ENCODE measurements around the gene TMEFF2.

The TMEFF2 gene

DNA sequence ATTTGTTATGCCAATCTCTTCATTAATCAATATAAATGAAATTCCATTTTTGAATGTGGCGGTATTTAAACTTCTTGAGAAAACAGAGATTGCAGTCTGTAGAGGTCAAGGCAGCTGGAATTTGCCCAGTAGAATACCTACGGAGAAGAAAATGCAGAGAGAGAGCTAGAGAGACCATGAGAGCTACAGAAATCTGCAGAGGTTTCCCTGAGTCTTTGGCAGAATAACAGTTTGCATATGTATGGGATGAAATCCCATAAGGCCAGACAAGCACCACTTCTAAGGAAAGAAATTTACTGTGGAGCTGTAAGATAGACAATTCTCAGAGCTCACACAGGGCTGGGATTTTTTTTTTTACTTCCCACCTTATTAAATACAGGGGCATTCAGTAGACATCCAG, 23.6 kb upstream of the TMEFF2 start:
- no peak overlapping the region for H3K4me3 Mint-ChIP-seq
- H3K36me3 Mint-ChIP-seq (ENCODE audit: low read depth) = no peaks in the 10 kb centered on the region

DNA sequence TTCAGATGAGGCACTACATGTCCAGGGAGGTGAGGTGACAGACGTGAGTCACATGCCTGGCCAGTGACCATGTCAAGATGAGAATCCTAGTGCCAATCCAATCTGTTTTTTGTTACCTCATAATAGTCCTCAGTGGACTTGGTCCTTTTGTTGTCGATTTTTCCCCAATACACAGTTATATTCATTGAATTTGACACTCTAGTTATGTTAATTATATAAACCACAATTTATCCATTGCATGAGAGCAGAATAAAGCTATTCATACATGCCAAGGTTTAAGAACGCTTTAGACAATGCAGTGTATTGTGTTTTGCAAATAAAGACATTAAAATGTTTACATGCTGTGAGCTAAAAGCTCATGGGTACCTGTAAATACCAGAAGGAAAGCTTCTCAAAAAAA, 21.6 kb upstream of the TMEFF2 start:
- Mint-ChIP-seq H3K4me3 (no peak overlapping the region), H3K27me3 (ENCODE audit: low read depth) (no peaks in the 10 kb centered on the region), H3K27ac (no peak overlapping the region), H3K4me1 (no peaks in the 10 kb centered on the region), H3K9me3 (no peaks in the 10 kb centered on the region), H3K36me3 (ENCODE audit: low read depth) (no peaks in the 10 kb centered on the region)
- TF ChIP-seq, protein P1, sequence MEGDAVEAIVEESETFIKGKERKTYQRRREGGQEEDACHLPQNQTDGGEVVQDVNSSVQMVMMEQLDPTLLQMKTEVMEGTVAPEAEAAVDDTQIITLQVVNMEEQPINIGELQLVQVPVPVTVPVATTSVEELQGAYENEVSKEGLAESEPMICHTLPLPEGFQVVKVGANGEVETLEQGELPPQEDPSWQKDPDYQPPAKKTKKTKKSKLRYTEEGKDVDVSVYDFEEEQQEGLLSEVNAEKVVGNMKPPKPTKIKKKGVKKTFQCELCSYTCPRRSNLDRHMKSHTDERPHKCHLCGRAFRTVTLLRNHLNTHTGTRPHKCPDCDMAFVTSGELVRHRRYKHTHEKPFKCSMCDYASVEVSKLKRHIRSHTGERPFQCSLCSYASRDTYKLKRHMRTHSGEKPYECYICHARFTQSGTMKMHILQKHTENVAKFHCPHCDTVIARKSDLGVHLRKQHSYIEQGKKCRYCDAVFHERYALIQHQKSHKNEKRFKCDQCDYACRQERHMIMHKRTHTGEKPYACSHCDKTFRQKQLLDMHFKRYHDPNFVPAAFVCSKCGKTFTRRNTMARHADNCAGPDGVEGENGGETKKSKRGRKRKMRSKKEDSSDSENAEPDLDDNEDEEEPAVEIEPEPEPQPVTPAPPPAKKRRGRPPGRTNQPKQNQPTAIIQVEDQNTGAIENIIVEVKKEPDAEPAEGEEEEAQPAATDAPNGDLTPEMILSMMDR (IDR thresholded peaks at IDR 0.05; ENCODE audit: unreplicated experiment in 3 of 3) = no peak

More for the DNA sequence above, 23.6 kb upstream of the TMEFF2 start:
- no peaks in the 10 kb centered on the region for H3K9me3 Mint-ChIP-seq
- TF ChIP-seq, protein P1 (IDR thresholded peaks at IDR 0.05; ENCODE audit: unreplicated experiment in 3 of 3) = no peak
- H3K4me1 Mint-ChIP-seq = no peaks in the 10 kb centered on the region
- H3K27ac Mint-ChIP-seq = no peak overlapping the region
- H3K27me3 Mint-ChIP-seq (ENCODE audit: low read depth) = no peaks in the 10 kb centered on the region

DNA sequence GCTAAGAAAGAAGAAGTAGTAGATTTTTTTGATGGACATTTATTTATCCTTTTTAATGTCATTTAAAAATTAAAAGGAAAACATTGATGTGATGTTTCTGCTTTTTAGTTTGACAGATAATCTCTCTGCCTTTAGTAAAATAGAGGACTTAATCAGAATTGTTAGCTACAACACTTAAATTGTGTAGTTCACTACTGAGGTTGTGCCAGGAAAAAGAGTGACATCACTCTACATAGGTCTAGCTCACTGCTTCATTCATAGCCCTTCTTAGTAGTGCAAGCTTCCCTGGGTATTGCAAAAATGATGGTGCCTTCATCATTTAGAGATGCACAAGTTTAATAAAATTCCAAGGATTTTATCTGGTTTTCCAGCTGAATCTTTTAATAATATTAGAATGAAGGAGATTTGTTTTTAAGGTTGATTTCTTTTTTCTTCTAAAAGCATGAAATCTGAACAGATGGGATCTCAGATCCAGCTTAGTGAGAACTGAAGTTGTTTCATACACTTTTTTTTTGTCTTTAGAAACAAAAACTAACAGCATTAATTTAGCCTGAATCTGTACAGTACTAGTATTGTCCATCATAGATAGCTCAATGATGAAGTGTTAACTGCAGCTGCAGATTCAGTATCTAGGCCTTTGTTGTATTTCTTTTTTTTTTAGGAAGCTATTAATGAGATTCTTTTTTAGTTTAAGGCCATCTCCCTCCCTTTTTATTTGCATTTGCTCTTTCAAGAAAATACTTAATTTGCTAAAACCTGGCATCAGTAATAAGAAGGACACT, 20.6 kb upstream of the TMEFF2 start:
- no peaks in the 10 kb centered on the region for H3K36me3 Mint-ChIP-seq (ENCODE audit: low read depth)
- no peaks in the 10 kb centered on the region for H3K4me1 Mint-ChIP-seq
- TF ChIP-seq, protein P1 (IDR thresholded peaks at IDR 0.05; ENCODE audit: unreplicated experiment in 3 of 3) = no peak
- H3K27ac Mint-ChIP-seq = no peak overlapping the region
- H3K27me3 Mint-ChIP-seq (ENCODE audit: low read depth) = no peaks in the 10 kb centered on the region
- H3K9me3 Mint-ChIP-seq = no peaks in the 10 kb centered on the region
- no peak overlapping the region for H3K4me3 Mint-ChIP-seq

DNA sequence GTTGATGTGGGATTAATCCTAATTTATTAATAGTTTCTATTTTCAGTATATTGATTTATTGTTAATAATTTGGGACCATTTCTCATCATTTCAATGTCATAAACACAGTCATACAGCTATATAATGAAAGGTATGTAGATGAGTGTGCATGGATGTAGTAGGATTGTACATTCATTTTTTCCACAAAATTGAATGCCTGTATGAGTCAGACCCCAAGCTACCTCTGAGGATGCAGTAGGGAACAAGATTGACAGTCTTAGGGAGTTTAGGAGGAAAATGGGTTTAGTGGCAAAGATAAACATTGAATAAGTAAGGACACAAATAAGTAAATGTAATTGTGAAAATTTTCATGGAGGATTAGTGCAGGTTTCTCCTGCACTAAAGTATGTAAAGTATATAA, 14.1 kb upstream of the TMEFF2 start:
- TF ChIP-seq, protein P1 (IDR thresholded peaks at IDR 0.05; ENCODE audit: unreplicated experiment in 3 of 3) = no peak
- Mint-ChIP-seq H3K4me1 (no peaks in the 10 kb centered on the region), H3K36me3 (ENCODE audit: low read depth) (no peaks in the 10 kb centered on the region)

DNA sequence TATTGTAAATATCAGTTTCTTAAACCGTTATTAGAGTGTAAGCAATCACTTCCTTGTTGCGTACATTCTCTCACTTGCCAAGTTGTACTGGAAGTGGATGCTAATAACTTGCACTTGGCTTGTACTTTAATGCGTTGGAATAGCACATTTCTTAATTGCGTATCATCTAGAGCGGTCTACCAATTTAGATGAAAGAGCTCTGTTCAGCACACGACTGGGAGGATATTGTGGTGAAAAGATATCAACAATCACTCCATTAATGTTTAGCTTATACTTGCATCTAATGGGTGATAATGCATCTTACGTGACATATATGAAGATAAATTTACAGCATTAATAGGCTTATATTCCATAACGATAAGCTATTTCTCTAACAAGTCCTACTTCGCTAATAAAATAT, 11.7 kb upstream of the TMEFF2 start:
- H3K27ac Mint-ChIP-seq = no peak overlapping the region
- TF ChIP-seq, protein P1 (IDR thresholded peaks at IDR 0.05; ENCODE audit: unreplicated experiment in 3 of 3) = no peak
- H3K4me1 Mint-ChIP-seq = no peaks in the 10 kb centered on the region
- no peaks in the 10 kb centered on the region for H3K36me3 Mint-ChIP-seq (ENCODE audit: low read depth)
- no peaks in the 10 kb centered on the region for H3K27me3 Mint-ChIP-seq (ENCODE audit: low read depth)
- no peak overlapping the region for H3K4me3 Mint-ChIP-seq
- H3K9me3 Mint-ChIP-seq = no peaks in the 10 kb centered on the region

More for the DNA sequence above, 14.1 kb upstream of the TMEFF2 start:
- Mint-ChIP-seq H3K27ac (no peak overlapping the region), H3K27me3 (ENCODE audit: low read depth) (no peaks in the 10 kb centered on the region), H3K4me3 (no peak overlapping the region), H3K9me3 (no peaks in the 10 kb centered on the region)

DNA sequence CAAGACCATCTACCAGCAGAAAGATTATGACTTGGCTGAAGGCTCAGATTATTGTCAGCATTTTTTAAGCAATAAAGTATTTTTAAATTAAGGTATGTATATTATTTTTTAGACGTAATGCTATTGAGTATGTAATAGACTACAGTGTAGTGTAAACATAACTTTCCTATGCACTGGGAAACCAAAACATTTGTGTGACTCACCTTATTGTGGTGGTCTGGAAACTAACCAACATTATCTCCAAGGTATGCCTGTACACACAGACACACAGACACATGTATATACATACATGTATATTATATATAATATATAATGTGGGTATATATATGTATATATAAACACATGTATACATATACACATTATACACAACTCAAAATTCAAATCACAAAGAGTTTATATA, 9.1 kb upstream of the TMEFF2 start:
- no peaks in the 10 kb centered on the region for H3K4me1 Mint-ChIP-seq
- H3K36me3 Mint-ChIP-seq (ENCODE audit: low read depth) = no peaks in the 10 kb centered on the region
- H3K27ac Mint-ChIP-seq = no peak overlapping the region
- TF ChIP-seq, protein P1 (IDR thresholded peaks at IDR 0.05; ENCODE audit: unreplicated experiment in 3 of 3) = no peak
- peaks cover 15% of the 10 kb centered on the region for H3K27me3 Mint-ChIP-seq (ENCODE audit: low read depth)
- no peaks in the 10 kb centered on the region for H3K9me3 Mint-ChIP-seq
- no peak overlapping the region for H3K4me3 Mint-ChIP-seq
